ENCODE data around the gene CCSAP. TPM values are rescaled to one million over a fixed set of nuclear protein-coding genes. Genes with fewer than 3 reads are reported as not detected.

Gene CCSAP
- total RNA-seq, 1 experiment from 2014 or later = 8.6 TPM

DNA sequence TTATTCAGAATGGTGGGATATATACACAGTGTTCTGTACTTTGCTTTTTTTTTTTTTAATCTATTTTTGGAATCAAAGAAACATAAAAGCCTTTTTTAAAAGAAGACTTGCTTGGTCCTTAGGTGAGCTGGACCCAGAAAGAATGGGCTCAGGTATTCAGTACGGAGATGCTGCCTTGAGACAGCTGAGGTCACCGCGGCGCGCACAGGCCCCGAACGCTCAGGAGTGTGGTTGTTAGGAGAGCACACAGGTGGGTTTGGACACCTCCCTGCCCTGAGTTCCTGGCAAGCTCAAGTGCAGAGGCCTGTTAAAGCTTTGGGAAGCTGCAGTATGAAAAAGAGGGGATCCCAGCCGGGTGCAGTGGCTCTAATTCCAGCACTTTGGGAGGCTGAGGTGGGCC lies 40.1 kb downstream of the CCSAP start (continued):
- TF ChIP-seq NR3C1 (CRISPR knock-in tag; conservative IDR thresholded peaks at IDR 0.05; ENCODE audit: low read depth) (no peak), TP53 (CRISPR knock-in tag; IDR thresholded peaks at IDR 0.05) (no peak), CREM (CRISPR knock-in tag; IDR thresholded peaks at IDR 0.05) (no peak), EMX1 (CRISPR knock-in tag; IDR thresholded peaks at IDR 0.05) (no peak)

DNA sequence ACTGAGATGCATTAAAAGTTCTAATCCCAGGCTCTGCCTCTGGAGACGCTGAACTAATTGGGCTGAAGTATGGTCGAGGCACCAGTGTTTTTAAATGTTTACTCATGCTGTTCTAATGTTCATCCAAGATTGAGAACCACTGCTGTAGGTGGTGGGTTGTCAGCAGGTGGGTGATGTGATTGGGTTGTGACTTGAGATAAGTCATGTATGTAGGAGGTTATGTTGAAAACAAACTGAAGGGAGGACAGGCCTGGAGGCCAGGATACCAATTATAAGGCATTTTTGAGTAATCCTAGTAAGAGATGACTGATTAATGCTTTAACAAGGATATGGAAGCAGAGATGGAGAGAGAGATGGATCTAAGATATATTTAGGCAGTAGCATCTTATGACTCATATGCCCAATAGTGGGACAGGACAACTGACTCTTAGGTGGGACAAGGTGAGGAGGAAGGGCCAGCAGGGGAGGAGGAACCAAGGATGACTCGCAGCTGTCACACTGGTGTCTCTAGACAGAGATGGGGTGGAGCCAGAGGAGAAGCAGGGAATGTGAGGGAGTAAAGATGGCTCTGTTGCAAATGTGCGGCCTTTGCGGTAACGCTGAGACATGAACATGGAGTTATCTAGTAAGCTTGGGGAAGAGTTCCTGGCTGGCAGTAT lies 42.6 kb downstream of the CCSAP start:
- no peak for ATAC-seq

More for the DNA sequence above, 42.6 kb downstream of the CCSAP start:
- TF ChIP-seq ZNF317 (CRISPR knock-in tag; IDR thresholded peaks at IDR 0.05; ENCODE audit: borderline replicate concordance, low read depth) = no peak
- TF ChIP-seq, protein P1, sequence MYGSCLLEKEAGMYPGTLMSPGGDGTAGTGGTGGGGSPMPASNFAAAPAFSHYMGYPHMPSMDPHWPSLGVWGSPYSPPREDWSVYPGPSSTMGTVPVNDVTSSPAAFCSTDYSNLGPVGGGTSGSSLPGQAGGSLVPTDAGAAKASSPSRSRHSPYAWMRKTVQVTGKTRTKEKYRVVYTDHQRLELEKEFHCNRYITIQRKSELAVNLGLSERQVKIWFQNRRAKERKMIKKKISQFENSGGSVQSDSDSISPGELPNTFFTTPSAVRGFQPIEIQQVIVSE (CRISPR knock-in tag; IDR thresholded peaks at IDR 0.05; ENCODE audit: borderline replicate concordance) = no peak
- TF ChIP-seq TCF7 (CRISPR knock-in tag; IDR thresholded peaks at IDR 0.05; ENCODE audit: low read depth) = no peak
- TF ChIP-seq GABPB1 (CRISPR knock-in tag; IDR thresholded peaks at IDR 0.05) = no peak
- TF ChIP-seq, protein P2, sequence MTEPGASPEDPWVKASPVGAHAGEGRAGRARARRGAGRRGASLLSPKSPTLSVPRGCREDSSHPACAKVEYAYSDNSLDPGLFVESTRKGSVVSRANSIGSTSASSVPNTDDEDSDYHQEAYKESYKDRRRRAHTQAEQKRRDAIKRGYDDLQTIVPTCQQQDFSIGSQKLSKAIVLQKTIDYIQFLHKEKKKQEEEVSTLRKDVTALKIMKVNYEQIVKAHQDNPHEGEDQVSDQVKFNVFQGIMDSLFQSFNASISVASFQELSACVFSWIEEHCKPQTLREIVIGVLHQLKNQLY (CRISPR knock-in tag; IDR thresholded peaks at IDR 0.05) = no peak
- TF ChIP-seq, protein P3, sequence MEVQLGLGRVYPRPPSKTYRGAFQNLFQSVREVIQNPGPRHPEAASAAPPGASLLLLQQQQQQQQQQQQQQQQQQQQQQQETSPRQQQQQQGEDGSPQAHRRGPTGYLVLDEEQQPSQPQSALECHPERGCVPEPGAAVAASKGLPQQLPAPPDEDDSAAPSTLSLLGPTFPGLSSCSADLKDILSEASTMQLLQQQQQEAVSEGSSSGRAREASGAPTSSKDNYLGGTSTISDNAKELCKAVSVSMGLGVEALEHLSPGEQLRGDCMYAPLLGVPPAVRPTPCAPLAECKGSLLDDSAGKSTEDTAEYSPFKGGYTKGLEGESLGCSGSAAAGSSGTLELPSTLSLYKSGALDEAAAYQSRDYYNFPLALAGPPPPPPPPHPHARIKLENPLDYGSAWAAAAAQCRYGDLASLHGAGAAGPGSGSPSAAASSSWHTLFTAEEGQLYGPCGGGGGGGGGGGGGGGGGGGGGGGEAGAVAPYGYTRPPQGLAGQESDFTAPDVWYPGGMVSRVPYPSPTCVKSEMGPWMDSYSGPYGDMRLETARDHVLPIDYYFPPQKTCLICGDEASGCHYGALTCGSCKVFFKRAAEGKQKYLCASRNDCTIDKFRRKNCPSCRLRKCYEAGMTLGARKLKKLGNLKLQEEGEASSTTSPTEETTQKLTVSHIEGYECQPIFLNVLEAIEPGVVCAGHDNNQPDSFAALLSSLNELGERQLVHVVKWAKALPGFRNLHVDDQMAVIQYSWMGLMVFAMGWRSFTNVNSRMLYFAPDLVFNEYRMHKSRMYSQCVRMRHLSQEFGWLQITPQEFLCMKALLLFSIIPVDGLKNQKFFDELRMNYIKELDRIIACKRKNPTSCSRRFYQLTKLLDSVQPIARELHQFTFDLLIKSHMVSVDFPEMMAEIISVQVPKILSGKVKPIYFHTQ (CRISPR knock-in tag; IDR thresholded peaks at IDR 0.05) = no peak
- TF ChIP-seq HMGA2 (CRISPR knock-in tag; IDR thresholded peaks at IDR 0.05) = no peak
- TF ChIP-seq, protein P4, sequence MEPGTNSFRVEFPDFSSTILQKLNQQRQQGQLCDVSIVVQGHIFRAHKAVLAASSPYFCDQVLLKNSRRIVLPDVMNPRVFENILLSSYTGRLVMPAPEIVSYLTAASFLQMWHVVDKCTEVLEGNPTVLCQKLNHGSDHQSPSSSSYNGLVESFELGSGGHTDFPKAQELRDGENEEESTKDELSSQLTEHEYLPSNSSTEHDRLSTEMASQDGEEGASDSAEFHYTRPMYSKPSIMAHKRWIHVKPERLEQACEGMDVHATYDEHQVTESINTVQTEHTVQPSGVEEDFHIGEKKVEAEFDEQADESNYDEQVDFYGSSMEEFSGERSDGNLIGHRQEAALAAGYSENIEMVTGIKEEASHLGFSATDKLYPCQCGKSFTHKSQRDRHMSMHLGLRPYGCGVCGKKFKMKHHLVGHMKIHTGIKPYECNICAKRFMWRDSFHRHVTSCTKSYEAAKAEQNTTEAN (CRISPR knock-in tag; IDR thresholded peaks at IDR 0.05) = no peak
- no peak for TF ChIP-seq OVOL2 (CRISPR knock-in tag; IDR thresholded peaks at IDR 0.05; ENCODE audit: borderline replicate concordance)
- TF ChIP-seq IRF2 (CRISPR knock-in tag; IDR thresholded peaks at IDR 0.05; ENCODE audit: borderline replicate concordance, low read depth) = no peak
- TF ChIP-seq, protein P5, sequence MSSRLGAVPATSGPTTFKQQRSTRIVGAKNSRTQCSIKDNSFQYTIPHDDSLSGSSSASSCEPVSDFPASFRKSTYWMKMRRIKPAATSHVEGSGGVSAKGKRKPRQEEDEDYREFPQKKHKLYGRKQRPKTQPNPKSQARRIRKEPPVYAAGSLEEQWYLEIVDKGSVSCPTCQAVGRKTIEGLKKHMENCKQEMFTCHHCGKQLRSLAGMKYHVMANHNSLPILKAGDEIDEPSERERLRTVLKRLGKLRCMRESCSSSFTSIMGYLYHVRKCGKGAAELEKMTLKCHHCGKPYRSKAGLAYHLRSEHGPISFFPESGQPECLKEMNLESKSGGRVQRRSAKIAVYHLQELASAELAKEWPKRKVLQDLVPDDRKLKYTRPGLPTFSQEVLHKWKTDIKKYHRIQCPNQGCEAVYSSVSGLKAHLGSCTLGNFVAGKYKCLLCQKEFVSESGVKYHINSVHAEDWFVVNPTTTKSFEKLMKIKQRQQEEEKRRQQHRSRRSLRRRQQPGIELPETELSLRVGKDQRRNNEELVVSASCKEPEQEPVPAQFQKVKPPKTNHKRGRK (CRISPR knock-in tag; IDR thresholded peaks at IDR 0.05; ENCODE audit: borderline replicate concordance) = no peak
- no peak for TF ChIP-seq MYBL2 (CRISPR knock-in tag; IDR thresholded peaks at IDR 0.05)
- no peak for TF ChIP-seq FOXJ3 (CRISPR knock-in tag; IDR thresholded peaks at IDR 0.05; ENCODE audit: borderline replicate concordance)
- no peak for TF ChIP-seq JAZF1 (CRISPR knock-in tag; IDR thresholded peaks at IDR 0.05)
- TF ChIP-seq ESRRA (CRISPR knock-in tag; IDR thresholded peaks at IDR 0.05; ENCODE audit: borderline replicate concordance) = no peak
- TF ChIP-seq, protein P6, sequence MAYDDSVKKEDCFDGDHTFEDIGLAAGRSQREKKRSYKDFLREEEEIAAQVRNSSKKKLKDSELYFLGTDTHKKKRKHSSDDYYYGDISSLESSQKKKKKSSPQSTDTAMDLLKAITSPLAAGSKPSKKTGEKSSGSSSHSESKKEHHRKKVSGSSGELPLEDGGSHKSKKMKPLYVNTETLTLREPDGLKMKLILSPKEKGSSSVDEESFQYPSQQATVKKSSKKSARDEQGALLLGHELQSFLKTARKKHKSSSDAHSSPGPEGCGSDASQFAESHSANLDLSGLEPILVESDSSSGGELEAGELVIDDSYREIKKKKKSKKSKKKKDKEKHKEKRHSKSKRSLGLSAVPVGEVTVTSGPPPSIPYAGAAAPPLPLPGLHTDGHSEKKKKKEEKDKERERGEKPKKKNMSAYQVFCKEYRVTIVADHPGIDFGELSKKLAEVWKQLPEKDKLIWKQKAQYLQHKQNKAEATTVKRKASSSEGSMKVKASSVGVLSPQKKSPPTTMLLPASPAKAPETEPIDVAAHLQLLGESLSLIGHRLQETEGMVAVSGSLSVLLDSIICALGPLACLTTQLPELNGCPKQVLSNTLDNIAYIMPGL (CRISPR knock-in tag; IDR thresholded peaks at IDR 0.05) = no peak
- TF ChIP-seq, protein P7, sequence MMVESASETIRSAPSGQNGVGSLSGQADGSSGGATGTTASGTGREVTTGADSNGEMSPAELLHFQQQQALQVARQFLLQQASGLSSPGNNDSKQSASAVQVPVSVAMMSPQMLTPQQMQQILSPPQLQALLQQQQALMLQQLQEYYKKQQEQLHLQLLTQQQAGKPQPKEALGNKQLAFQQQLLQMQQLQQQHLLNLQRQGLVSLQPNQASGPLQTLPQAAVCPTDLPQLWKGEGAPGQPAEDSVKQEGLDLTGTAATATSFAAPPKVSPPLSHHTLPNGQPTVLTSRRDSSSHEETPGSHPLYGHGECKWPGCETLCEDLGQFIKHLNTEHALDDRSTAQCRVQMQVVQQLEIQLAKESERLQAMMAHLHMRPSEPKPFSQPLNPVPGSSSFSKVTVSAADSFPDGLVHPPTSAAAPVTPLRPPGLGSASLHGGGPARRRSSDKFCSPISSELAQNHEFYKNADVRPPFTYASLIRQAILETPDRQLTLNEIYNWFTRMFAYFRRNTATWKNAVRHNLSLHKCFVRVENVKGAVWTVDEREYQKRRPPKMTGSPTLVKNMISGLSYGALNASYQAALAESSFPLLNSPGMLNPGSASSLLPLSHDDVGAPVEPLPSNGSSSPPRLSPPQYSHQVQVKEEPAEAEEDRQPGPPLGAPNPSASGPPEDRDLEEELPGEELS (CRISPR knock-in tag; IDR thresholded peaks at IDR 0.05) = no peak
- no peak for TF ChIP-seq NR1H2 (CRISPR knock-in tag; IDR thresholded peaks at IDR 0.05)
- no peak for TF ChIP-seq ZNF219 (CRISPR knock-in tag; IDR thresholded peaks at IDR 0.05; ENCODE audit: borderline replicate concordance)
- Mint-ChIP-seq H3K27me3 (ENCODE audit: low read depth) (no peaks in the 10 kb centered on the region), H3K36me3 (peaks cover 17% of the 10 kb centered on the region), H3K4me1 (no peaks in the 10 kb centered on the region), H3K9me3 (no peaks in the 10 kb centered on the region), H3K27ac (no peak overlapping the region), H3K4me3 (no peak overlapping the region)
- ChIA-PET POLR2A (no interaction called here), CTCF (no interaction called here)
- no peak for DNase-seq (ENCODE audit: low spot score)
